ENCODE measurements around the gene ITGAL.
"Not testable (repeated sequence)": the region's sequence is repeated elsewhere in the genome, so short reads cannot be mapped to it uniquely, and the experiment has no call there.

ITGAL gene

DNA sequence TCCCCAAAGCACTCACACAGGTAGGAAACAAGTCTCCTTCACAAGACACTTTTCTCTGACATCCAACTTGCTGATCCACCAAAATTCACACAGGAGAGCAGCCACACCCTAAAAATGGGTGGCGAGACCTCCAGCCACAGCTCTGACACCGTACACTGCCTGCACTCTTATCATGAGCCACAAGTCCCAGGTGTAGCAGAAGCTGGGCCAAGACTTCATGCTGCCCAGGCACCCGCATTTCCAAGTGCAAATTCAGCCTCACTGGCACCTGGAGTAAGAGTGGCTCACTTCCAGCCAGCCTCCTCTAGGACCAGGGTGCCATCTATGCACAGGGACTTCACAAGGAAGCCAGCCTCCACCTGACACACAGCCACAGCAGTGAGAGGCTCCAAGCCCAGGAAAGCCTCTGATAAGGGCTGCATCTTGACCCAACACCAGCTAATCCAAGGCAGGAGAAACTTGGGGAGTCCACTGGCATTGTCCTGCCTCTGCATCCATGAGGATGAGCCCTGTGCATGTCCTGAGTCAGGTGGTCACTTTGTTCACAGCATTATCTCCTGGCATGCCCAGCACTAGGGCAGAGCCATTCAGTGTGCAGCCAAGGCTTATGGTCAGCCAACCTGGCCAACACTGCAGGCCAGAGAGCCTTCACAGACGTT, 56.4 kb downstream of the ITGAL start:
- no peaks in the 10 kb centered on the region for H3K27me3 ChIP-seq (ENCODE audit: control insufficient read depth, insufficient read depth, low read length)

DNA sequence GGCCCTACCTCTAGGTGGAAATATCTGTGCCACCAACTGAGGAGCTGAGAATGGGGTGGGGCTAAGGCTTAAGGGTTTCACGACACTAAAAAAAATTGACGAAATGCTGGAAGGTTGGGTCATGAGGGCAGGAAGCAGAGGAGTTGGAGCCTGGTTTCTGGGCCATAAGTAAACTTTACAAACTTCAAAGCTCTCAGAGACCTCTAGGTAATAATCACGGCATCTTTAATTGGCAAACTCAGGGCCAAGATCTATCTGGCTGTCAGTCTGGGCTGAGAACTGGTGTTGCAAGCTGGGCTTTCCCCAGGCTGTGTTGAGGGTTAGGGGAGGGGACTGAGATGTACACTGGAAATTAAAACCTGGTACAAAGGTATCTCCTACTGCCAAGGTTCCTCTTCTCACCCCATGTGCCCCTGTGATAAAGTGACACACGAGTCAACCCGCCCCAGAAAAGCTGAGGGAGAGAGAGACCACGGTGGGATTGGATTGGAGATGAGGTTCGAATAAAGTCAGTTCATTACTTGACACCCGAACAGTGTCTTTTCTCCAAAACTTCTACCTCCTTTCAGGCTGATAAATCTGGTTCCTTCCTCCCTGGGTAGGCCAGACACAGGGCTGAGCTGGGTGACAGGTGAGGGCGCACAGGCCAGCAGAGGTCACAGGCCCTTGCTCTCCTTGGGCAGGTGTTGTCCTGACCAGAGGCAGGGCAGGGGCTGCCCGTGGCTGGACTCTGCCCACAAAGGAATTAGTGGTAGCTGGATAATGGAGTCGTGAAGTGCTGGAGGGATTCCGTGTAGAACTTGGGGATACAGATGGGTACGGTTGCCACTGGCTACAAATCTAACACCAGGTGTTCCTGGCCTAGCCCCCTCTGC, 57.9 kb downstream of the ITGAL start:
- H3K27ac ChIP-seq (ENCODE audit: low read depth, low read length): no peak overlapping the region
- H3K9ac ChIP-seq (ENCODE audit: low read length): no peak overlapping the region
- no peaks in the 10 kb centered on the region for H3K9me3 ChIP-seq (ENCODE audit: control insufficient read depth, insufficient read depth, low read depth, low read length)
- H3K4me3 ChIP-seq (ENCODE audit: low read depth, low read length): no peak overlapping the region
- peaks cover 21% of the 10 kb centered on the region for H3K4me1 ChIP-seq (ENCODE audit: control insufficient read depth, insufficient read depth, low read length)
- H3K36me3 ChIP-seq (ENCODE audit: control insufficient read depth, insufficient read depth, low read length): peaks cover 25% of the 10 kb centered on the region
- H3K27me3 ChIP-seq (ENCODE audit: control insufficient read depth, insufficient read depth, low read length): no peaks in the 10 kb centered on the region

More for the DNA sequence above, 56.4 kb downstream of the ITGAL start:
- Histone ChIP-seq H3K4me1 (ENCODE audit: control insufficient read depth, insufficient read depth, low read length) (peaks cover 16% of the 10 kb centered on the region), H3K9ac (ENCODE audit: low read length) (no peak overlapping the region), H3K36me3 (ENCODE audit: control insufficient read depth, insufficient read depth, low read length) (peaks cover 36% of the 10 kb centered on the region), H3K9me3 (ENCODE audit: control insufficient read depth, insufficient read depth, low read depth, low read length) (no peaks in the 10 kb centered on the region), H3K4me3 (ENCODE audit: low read depth, low read length) (no peak overlapping the region), H3K27ac (ENCODE audit: low read depth, low read length) (no peak overlapping the region)

DNA sequence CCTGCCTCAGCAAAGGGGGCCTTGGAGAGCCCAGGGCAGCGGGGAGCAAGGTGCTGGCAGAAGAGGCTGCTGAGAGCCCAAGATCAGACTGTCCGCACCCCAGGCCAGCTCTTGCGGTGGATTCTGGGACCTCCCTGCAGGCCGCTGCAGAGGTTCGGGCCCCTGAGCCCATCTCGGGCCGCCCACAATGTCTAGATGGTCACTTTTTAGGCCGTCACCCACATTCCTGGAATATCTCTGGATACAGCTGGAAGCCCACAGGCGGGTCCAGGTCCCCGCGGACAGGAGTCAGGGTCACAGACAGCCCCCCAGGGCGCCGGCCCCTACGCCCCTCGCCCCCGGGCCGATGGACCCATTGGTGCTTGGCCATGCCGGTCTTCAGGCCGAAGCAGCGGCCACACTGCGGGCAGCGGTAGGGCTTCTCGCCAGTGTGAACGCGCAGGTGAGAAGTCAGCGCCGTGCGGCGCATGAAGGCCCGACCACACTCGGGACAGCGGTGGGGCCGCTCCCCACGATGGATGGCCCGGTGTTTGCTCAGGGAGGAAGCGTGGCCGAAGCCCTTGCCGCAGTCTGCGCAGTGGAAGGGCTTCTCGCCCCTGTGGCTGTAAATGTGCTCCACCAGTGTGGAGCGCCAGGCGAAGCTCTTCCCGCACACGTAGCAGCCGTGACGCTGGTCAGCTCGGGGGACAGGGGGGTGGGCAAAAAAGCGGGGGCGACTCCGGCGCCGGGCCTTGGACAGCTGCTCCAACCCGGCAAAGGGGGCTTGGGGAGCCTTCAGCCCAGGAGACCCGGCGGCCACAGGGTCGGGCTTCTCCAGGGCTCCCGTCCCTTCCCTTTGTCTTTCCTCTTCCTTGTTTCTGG, 60.0 kb downstream of the ITGAL start:
- Histone ChIP-seq H3K4me1 (ENCODE audit: control insufficient read depth, insufficient read depth, low read length) (peaks cover 32% of the 10 kb centered on the region), H3K9me3 (ENCODE audit: control insufficient read depth, insufficient read depth, low read depth, low read length) (no peaks in the 10 kb centered on the region), H3K4me3 (ENCODE audit: low read depth, low read length) (no peak overlapping the region), H3K27ac (ENCODE audit: low read depth, low read length) (no peak overlapping the region), H3K9ac (ENCODE audit: low read length) (no peak overlapping the region), H3K27me3 (ENCODE audit: control insufficient read depth, insufficient read depth, low read length) (no peaks in the 10 kb centered on the region), H3K36me3 (ENCODE audit: control insufficient read depth, insufficient read depth, low read length) (peaks cover 25% of the 10 kb centered on the region)

DNA sequence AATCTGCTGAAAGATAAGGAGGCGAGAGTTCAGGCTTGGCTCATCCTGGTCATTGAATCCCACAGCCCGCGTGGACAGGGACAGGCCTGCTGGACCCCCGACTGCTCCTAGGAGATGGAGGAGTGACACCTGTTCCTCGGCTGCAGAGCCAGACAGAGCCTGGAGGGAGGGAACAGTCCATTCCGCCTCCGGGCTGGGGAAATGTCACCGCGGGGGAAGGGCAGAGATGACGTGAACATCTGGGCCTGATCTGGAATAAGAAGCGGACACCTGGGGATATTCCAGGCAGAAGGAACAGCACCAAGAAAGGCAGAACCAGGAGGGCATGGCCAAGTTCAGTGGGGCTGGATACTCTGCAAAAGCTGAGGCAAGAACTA, 60.6 kb downstream of the ITGAL start:
- Histone ChIP-seq H3K27ac (ENCODE audit: low read depth, low read length) (no peak overlapping the region), H3K9ac (ENCODE audit: low read length) (no peak overlapping the region), H3K4me3 (ENCODE audit: low read depth, low read length) (peak overlapping the region; percentile 87), H3K27me3 (ENCODE audit: control insufficient read depth, insufficient read depth, low read length) (no peaks in the 10 kb centered on the region), H3K9me3 (ENCODE audit: control insufficient read depth, insufficient read depth, low read depth, low read length) (no peaks in the 10 kb centered on the region), H3K4me1 (ENCODE audit: control insufficient read depth, insufficient read depth, low read length) (peaks cover 26% of the 10 kb centered on the region), H3K36me3 (ENCODE audit: control insufficient read depth, insufficient read depth, low read length) (peaks cover 25% of the 10 kb centered on the region)

DNA sequence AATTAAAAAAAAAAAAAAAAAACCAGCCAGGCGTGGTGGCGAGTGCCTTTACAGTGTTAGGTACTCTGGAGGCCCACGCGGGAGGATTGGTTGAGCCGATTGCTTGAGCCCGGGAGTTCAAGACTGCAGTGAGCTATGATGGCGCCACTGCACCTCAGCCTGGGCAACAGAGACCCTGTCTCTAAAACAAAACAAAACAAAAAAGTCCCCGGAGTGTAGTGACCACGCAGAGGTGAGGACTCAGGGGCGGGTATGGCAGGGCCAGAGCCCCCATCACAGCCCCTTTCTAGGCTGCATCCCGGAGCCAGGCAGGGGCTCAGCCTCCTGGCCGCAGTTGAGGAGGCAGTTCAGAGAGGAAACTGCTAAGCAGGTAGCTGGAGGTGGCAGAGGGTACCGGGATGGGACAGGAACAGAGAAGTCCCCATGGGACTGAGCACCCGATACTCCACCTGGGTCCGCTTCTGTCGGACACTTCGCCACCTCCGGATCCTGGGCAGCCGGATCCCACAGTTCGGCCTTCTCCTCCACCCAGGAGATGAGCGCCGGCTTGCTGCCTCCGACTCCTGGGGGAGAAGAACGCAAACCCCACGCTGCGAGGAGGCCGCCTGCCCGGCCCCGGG, 61.3 kb downstream of the ITGAL start:
- Histone ChIP-seq H3K4me1 (ENCODE audit: control insufficient read depth, insufficient read depth, low read length) (peaks cover 26% of the 10 kb centered on the region), H3K27me3 (ENCODE audit: control insufficient read depth, insufficient read depth, low read length) (no peaks in the 10 kb centered on the region), H3K9me3 (ENCODE audit: control insufficient read depth, insufficient read depth, low read depth, low read length) (no peaks in the 10 kb centered on the region), H3K9ac (ENCODE audit: low read length) (peak overlapping the region; percentile 99), H3K4me3 (ENCODE audit: low read depth, low read length) (peak overlapping the region; percentile 87), H3K36me3 (ENCODE audit: control insufficient read depth, insufficient read depth, low read length) (peaks cover 25% of the 10 kb centered on the region), H3K27ac (ENCODE audit: low read depth, low read length) (peak overlapping the region; percentile 98)

DNA sequence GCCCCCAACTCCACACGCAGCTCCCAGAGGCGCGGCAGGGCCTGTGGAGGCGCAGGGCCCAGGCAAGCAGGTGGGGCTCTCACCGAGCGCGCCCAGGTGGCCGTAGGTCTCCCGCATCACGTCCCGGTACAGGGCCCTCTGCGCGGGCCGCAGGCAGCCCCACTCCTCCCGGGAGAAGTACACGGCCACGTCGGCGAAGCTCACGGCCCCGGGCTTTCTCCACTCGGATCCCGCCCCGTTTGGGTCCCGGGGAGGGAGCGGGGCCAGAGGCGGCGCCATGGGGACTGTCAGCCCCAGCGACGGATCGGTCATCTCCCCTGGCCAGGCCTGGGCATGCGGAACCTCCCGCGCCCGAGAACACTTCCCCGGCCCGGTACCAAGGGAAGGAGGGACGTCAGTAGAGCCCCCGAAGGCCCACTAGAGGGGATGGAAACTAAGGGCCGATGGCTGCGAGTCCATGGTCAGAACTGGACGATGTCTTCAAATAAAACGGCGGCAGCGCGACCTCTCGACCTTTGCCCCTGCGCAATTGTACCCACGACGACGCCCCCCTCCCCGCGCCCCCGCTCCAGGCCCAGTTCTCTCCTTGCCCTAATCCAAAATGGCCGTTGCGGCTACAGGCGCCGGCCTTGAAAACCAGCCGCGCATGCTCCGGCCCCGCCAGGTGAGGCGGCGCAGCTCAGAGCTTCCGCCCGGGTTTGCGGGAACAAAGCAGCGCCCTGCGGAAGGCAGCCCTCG, 62.0 kb downstream of the ITGAL start, which contains the start of gene ZNF747:
Gene ZNF747, minus strand, starts transcription at position 491 of the 738 bp plus-strand sequence. Its CDS starts 179 bp downstream, at position 312.
- Histone ChIP-seq H3K9ac (ENCODE audit: low read length) (peak within 1 kb of the TSS; percentile 99), H3K4me3 (ENCODE audit: low read depth, low read length) (peak within 1 kb of the TSS; percentile 87), H3K36me3 (ENCODE audit: control insufficient read depth, insufficient read depth, low read length) (peaks cover 25% of the 10 kb centered on the region), H3K27me3 (ENCODE audit: control insufficient read depth, insufficient read depth, low read length) (no peaks in the 10 kb centered on the region), H3K27ac (ENCODE audit: low read depth, low read length) (peak within 1 kb of the TSS; percentile 98), H3K9me3 (ENCODE audit: control insufficient read depth, insufficient read depth, low read depth, low read length) (no peaks in the 10 kb centered on the region), H3K4me1 (ENCODE audit: control insufficient read depth, insufficient read depth, low read length) (peaks cover 26% of the 10 kb centered on the region)

DNA sequence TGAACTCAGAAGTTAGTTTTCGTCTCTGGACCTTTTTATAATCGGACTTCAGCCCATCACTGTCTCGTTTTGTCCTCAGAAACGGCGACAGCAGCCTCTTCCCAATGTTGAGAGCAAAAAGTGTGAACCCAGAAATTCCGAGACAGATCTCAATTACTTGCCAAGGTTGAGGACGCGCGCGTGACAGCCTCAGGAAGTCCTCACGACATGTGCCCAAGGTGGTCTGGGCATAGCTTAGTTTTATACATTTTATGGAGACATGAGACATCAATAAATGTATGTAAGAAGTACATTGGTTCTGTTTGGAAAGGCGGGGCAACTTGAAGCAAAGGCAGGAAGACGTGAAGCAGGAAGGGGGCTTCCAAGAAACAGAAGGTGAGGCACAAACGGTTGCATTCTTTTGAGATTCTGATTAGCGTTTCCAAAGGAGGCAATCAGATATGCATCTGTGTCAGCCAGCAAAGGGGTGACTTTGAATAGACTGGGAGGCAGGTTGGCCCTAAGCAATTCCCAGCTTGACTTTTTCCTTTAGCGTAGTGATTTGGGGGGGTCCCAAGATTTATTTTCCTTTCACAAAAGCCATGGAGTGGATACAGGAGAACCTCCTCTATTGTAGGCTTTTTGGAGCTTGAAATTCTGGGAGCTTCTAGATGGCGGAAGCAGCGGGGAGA, 62.7 kb downstream of the ITGAL start:
- Histone ChIP-seq H3K36me3 (ENCODE audit: control insufficient read depth, insufficient read depth, low read length) (peaks cover 24% of the 10 kb centered on the region), H3K4me3 (ENCODE audit: low read depth, low read length) (peak overlapping the region; percentile 87), H3K9ac (ENCODE audit: low read length) (peak overlapping the region; percentile 99), H3K27ac (ENCODE audit: low read depth, low read length) (peak overlapping the region; percentile 98), H3K9me3 (ENCODE audit: control insufficient read depth, insufficient read depth, low read depth, low read length) (no peaks in the 10 kb centered on the region), H3K4me1 (ENCODE audit: control insufficient read depth, insufficient read depth, low read length) (peaks cover 26% of the 10 kb centered on the region), H3K27me3 (ENCODE audit: control insufficient read depth, insufficient read depth, low read length) (no peaks in the 10 kb centered on the region)

DNA sequence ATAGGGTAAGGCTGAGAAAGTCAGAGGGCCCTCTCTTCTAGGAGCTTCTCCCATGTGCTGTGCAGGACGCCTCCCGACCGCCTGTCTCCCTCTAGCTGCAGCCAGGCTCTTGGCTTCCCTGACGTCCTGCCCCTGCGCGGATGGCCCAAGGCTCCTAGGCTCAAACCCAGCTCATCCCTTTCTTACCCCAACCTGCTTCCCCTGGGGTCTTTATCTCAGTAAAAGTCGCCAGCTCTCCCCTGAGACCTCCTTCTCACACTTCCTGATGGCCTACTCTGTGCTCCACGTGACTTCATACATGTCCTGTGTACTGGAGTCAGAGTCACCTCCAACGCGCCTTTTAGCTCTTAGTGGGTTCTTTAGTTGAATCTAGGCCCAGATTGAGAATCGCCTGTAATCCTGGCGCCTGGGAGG, 63.2 kb downstream of the ITGAL start:
- Histone ChIP-seq H3K27ac (ENCODE audit: low read depth, low read length) (peak overlapping the region; percentile 98), H3K9me3 (ENCODE audit: control insufficient read depth, insufficient read depth, low read depth, low read length) (no peaks in the 10 kb centered on the region), H3K27me3 (ENCODE audit: control insufficient read depth, insufficient read depth, low read length) (no peaks in the 10 kb centered on the region), H3K36me3 (ENCODE audit: control insufficient read depth, insufficient read depth, low read length) (peaks cover 19% of the 10 kb centered on the region), H3K4me3 (ENCODE audit: low read depth, low read length) (peak overlapping the region; percentile 87), H3K4me1 (ENCODE audit: control insufficient read depth, insufficient read depth, low read length) (peaks cover 26% of the 10 kb centered on the region), H3K9ac (ENCODE audit: low read length) (peak overlapping the region; percentile 99)

DNA sequence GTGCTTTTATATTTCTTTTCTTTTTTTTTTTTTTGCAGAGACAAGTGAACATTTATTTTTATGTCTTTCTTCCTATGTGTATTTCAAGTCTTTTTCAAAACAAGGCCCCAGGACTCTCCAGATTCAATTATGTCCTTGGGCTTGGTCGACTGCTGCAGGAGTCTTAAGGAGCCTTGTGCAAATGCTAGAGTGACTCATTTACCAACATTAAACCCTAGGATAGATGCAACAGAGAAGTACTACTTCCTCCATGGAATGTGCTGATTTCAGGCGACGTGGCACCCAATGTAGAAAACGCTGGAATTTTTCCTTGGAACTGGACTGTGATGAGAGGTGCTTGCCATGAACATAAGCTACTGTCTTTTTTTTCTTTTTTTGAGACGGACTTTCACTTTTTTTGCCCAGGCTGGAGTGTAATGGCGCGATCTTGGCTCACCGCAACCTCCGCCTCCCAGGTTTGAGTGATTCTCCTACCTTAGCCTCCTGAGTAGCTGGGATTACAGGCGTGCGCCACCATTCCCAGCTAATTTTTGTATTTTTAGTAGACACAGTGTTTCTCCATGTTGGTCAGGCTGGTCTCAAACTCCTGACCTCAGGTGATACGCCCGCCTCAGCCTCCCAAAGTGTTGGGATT, 64.0 kb downstream of the ITGAL start:
- H3K27me3 ChIP-seq (ENCODE audit: control insufficient read depth, insufficient read depth, low read length); H3K9me3 ChIP-seq (ENCODE audit: control insufficient read depth, insufficient read depth, low read depth, low read length); H3K9ac ChIP-seq (ENCODE audit: low read length): not testable (repeated sequence)
- Histone ChIP-seq H3K27ac (ENCODE audit: low read depth, low read length) (peak overlapping the region; percentile 39; the same call in 1 of the 2 replicates), H3K36me3 (ENCODE audit: control insufficient read depth, insufficient read depth, low read length) (peaks cover 12% of the 10 kb centered on the region; the same call in 1 of the 2 replicates), H3K4me3 (ENCODE audit: low read depth, low read length) (peak overlapping the region; percentile 87; the same call in 1 of the 2 replicates), H3K4me1 (ENCODE audit: control insufficient read depth, insufficient read depth, low read length) (peaks cover 32% of the 10 kb centered on the region)
